HL-60 (cell line): Measurements from ENCODE around the gene GSTO2.

Experiments
- DNase-seq, 2 experiments: peaks; one replicate each; pipeline ENCODE4 v3.0.0-alpha.2; 2010 to 2020; ENCODE audit warnings: low read depth in 1 of 2, low spot score in 1 of 2
- H3K27ac ChIP-seq: fragments of 250-450 bp; sonication (Bioruptor Pico); replicated peaks from 2 replicates; pipeline ENCODE4 v1.5.1; 2020; ENCODE audit warnings: mild to moderate bottlenecking, moderate library complexity
- H3K27me3 ChIP-seq: fragments of 250-450 bp; sonication (Bioruptor Pico); 2 replicates; pipeline ENCODE4 v1.5.1; 2021; ENCODE audit warnings: mild to moderate bottlenecking, moderate library complexity; ENCODE audit not compliant: insufficient read depth, poor library complexity, severe bottlenecking
- H3K4me3 ChIP-seq: replicated peaks from 2 replicates; pipeline ENCODE4 v1.5.1; 2011; ENCODE audit warnings: mild to moderate bottlenecking, control low read depth, low read length; ENCODE audit not compliant: insufficient read depth
- CTCF ChIP-seq: IDR thresholded peaks from one replicate; pipeline ENCODE4 v1.5.1; 2011; ENCODE audit warnings: low read length, control low read depth, inconsistent platforms; ENCODE audit not compliant: insufficient read depth
- GABPA ChIP-seq: IDR thresholded peaks from 2 replicates; pipeline ENCODE4 v1.6.1; 2012; ENCODE audit warnings: low read depth
- POLR2AphosphoS5 ChIP-seq: IDR thresholded peaks from 2 replicates; pipeline ENCODE4 v1.6.1; 2012; ENCODE audit warnings: low read depth
- REST ChIP-seq: IDR thresholded peaks from 2 replicates; pipeline ENCODE4 v1.6.1; 2012; ENCODE audit warnings: low read depth; ENCODE audit not compliant: insufficient replicate concordance
- SPI1 ChIP-seq: IDR thresholded peaks from 2 replicates; pipeline ENCODE4 v1.6.1; 2012; ENCODE audit warnings: low read depth, mild to moderate bottlenecking, borderline replicate concordance

GSTO2 gene

GRCh38 chr10:104340641-104341040, 71.7 kb downstream of the GSTO2 start:
- no peak overlapping the region for H3K27ac ChIP-seq
- H3K27me3 ChIP-seq, result no peaks in the 10 kb centered on the region
- TF ChIP-seq CTCF (no peak), POLR2AphosphoS5 (no peak), SPI1 (no peak), GABPA (no peak), REST (no peak)
- H3K4me3 ChIP-seq, result no peak overlapping the region
- no peak for DNase-seq

- H3K27me3 ChIP-seq, result no peaks in the 10 kb centered on the region
- H3K27ac ChIP-seq, result no peak overlapping the region
- no peak for DNase-seq
- H3K4me3 ChIP-seq, result no peak overlapping the region
- no peak for TF ChIP-seq REST
- no peak for TF ChIP-seq CTCF
- TF ChIP-seq GABPA, result no peak
- no peak for TF ChIP-seq SPI1
- TF ChIP-seq POLR2AphosphoS5, result no peak
Measured at GRCh38 chr10:104342941-104343411, 74.0 kb downstream of the GSTO2 start.

- TF ChIP-seq REST (no peak), SPI1 (no peak), POLR2AphosphoS5 (no peak)
- Histone ChIP-seq H3K4me3 (no peak overlapping the region), H3K27ac (no peak overlapping the region), H3K27me3 (no peaks in the 10 kb centered on the region)
- no peak for DNase-seq
Measured at GRCh38 chr10:104344219-104344618, 75.2 kb downstream of the GSTO2 start.

GRCh38 chr10:104345515-104345914, 76.5 kb downstream of the GSTO2 start:
- no peaks in the 10 kb centered on the region for H3K27me3 ChIP-seq
- no peak for DNase-seq
- no peak for TF ChIP-seq CTCF
- no peak overlapping the region for H3K27ac ChIP-seq
- no peak overlapping the region for H3K4me3 ChIP-seq
